ENCODE results near the gene EVX1. TPM values are rescaled to one million over a fixed set of nuclear protein-coding genes. Genes with fewer than 3 reads are reported as not detected.

Gene EVX1
- total RNA-seq, 4 donors from 2014 or later: not detected

GRCh38 chr7:27245124-27245797, 2.7 kb downstream of the EVX1 start:
- no peak for TF ChIP-seq POLR2AphosphoS5 (IDR thresholded peaks at IDR 0.05)
- no peak for TF ChIP-seq POLR2A (IDR thresholded peaks at IDR 0.05; ENCODE audit: low read depth)
- no peak for TF ChIP-seq EP300 (IDR thresholded peaks at IDR 0.05)
- TF ChIP-seq CTCF (IDR thresholded peaks at IDR 0.05): no peak
- peaks cover 34 to 65% (median 43%) of the 10 kb centered on the region in 4 donors for H3K4me1 ChIP-seq
- H3K27ac ChIP-seq (replicated peaks in 1 of 4): no peak overlapping the region
- no peaks in the 10 kb centered on the region for H3K36me3 ChIP-seq
- intact Hi-C loops (cut with DNase I): no loop called here
- WGBS: 6% methylated on average over 20 of the region's 37 CpGs
- H3K9me3 ChIP-seq: no peaks in the 10 kb centered on the region
- peaks cover 6 to 100% (median 96%) of the 10 kb centered on the region in 4 donors for H3K27me3 ChIP-seq
- peak overlapping the region in 3 of 4 donors; percentile 30 to 51 (median 32) for H3K4me3 ChIP-seq
- no peak for DNase-seq (ENCODE audit: extremely low spot score)

GRCh38 chr7:27245798-27246691, 3.4 kb downstream of the EVX1 start:
- Histone ChIP-seq H3K9me3 (no peaks in the 10 kb centered on the region), H3K27me3 (peaks cover 8 to 100% (median 96%) of the 10 kb centered on the region in 4 donors), H3K4me1 (peaks cover 34 to 68% (median 46%) of the 10 kb centered on the region in 4 donors), H3K4me3 (peak overlapping the region; percentile 17 to 51 (median 31)), H3K36me3 (no peaks in the 10 kb centered on the region), H3K27ac (replicated peaks in 1 of 4) (no peak overlapping the region)
- DNase-seq (ENCODE audit: extremely low spot score): no peak
- WGBS: 4% methylated on average over 50 of the region's 90 CpGs
- intact Hi-C loops (cut with DNase I): no loop called here
- no peak for TF ChIP-seq POLR2A (IDR thresholded peaks at IDR 0.05; ENCODE audit: low read depth)
- no peak for TF ChIP-seq CTCF (IDR thresholded peaks at IDR 0.05)

GRCh38 chr7:27247000-27247399, 4.4 kb downstream of the EVX1 start:
- Histone ChIP-seq H3K4me3 (no peak overlapping the region), H3K36me3 (no peaks in the 10 kb centered on the region), H3K9me3 (no peaks in the 10 kb centered on the region), H3K4me1 (peaks cover 43 to 77% (median 56%) of the 10 kb centered on the region in 4 donors), H3K27ac (replicated peaks in 1 of 4) (no peak overlapping the region), H3K27me3 (peaks cover 18 to 100% (median 96%) of the 10 kb centered on the region in 4 donors)
- TF ChIP-seq CTCF (IDR thresholded peaks at IDR 0.05): no peak
- no peak for TF ChIP-seq POLR2A (IDR thresholded peaks at IDR 0.05; ENCODE audit: low read depth)
- TF ChIP-seq POLR2AphosphoS5 (IDR thresholded peaks at IDR 0.05): no peak
- no peak for TF ChIP-seq EP300 (IDR thresholded peaks at IDR 0.05)
- DNase-seq (ENCODE audit: extremely low spot score): no peak
- WGBS: 71% methylated on average over 7 of the region's 7 CpGs
- intact Hi-C loops (cut with DNase I): no loop called here

GRCh38 chr7:27247452-27248426, 5.1 kb downstream of the EVX1 start:
- no peak for TF ChIP-seq CTCF (IDR thresholded peaks at IDR 0.05)
- TF ChIP-seq EP300 (IDR thresholded peaks at IDR 0.05): no peak
- no peak for TF ChIP-seq POLR2A (IDR thresholded peaks at IDR 0.05; ENCODE audit: low read depth)
- no peak for TF ChIP-seq POLR2AphosphoS5 (IDR thresholded peaks at IDR 0.05)
- DNase-seq (ENCODE audit: extremely low spot score): peak; percentile 53
- Histone ChIP-seq H3K9me3 (no peaks in the 10 kb centered on the region), H3K36me3 (no peaks in the 10 kb centered on the region), H3K4me3 (no peak overlapping the region), H3K4me1 (peaks cover 37 to 73% (median 53%) of the 10 kb centered on the region in 4 donors), H3K27ac (replicated peaks in 1 of 4) (no peak overlapping the region), H3K27me3 (peaks cover 20 to 100% (median 94%) of the 10 kb centered on the region in 4 donors)
- WGBS: 56% methylated on average over 4 of the region's 4 CpGs
- intact Hi-C loops (cut with DNase I): no loop called here

Data from esophagus muscularis mucosa (tissue), 4 donors.